Panc1 (cell line): ENCODE measurements around the gene TIMM13. TPM values are rescaled to one million over a fixed set of nuclear protein-coding genes. Genes with fewer than 3 reads are reported as not detected.

Experiments
- ATAC-seq: fragments of 200-7000 bp; cut with Tn5 transposase; 2 replicates; pipeline ENCODE4 v1.9.1; 2020; ENCODE audit warnings: mild to moderate bottlenecking, moderate library complexity
- BruUV-seq: library from RNA; stranded (reverse); fragments of 400-500 nt; replicated peaks from 2 replicates; lab custom pipeline; 2021; lab: Mats Ljungman, UMichigan
- CTCF ChIA-PET: fragments of 300-600 bp; sonication (Branson Sonifier 250); formaldehyde crosslinking; loops from one replicate; lab custom pipeline; 2022; ENCODE audit warnings: antibody characterized with exemption; lab: Charles Lee
- POLR2A ChIA-PET: fragments of 300-600 bp; sonication (Branson Sonifier 250); formaldehyde crosslinking; loops from one replicate; lab custom pipeline; 2022; ENCODE audit warnings: antibody characterized with exemption; lab: Charles Lee
- DNase-seq: peaks from one replicate; pipeline ENCODE4 v3.0.0-alpha.2; 2010; ENCODE audit warnings: low read depth, low spot score
- H3K27ac ChIP-seq: 2 replicates; pipeline ENCODE4 v1.5.1; 2011; ENCODE audit warnings: mild to moderate bottlenecking, low read length, inconsistent platforms
- H3K27me3 ChIP-seq: fragments of 200-500 bp; sonication (Bioruptor generic); 2 replicates; pipeline ENCODE4 v1.6.0; 2014; ENCODE audit warnings: low read length, inconsistent platforms; ENCODE audit not compliant: control insufficient read depth, insufficient read depth
- H3K36me3 ChIP-seq: fragments of 200-500 bp; sonication (Bioruptor generic); 2 replicates; pipeline ENCODE4 v1.5.1; 2014; ENCODE audit warnings: inconsistent platforms, mild to moderate bottlenecking, low read length, moderate library complexity; ENCODE audit not compliant: control insufficient read depth, insufficient read depth
- H3K4me1 ChIP-seq: 2 replicates; pipeline ENCODE4 v1.5.1; 2011; ENCODE audit warnings: inconsistent platforms, mild to moderate bottlenecking, low read length, moderate library complexity; ENCODE audit not compliant: control insufficient read depth, insufficient read depth
- H3K4me3 ChIP-seq, 2 experiments: 2 replicates each; pipeline ENCODE4 v1.5.1; 2011 to 2012; ENCODE audit warnings: low read depth in 2 of 2, low read length in 2 of 2, mild to moderate bottlenecking in 2 of 2, inconsistent platforms in 1 of 2, moderate library complexity in 1 of 2
- H3K9me3 ChIP-seq: fragments of 200-500 bp; sonication (Bioruptor generic); 2 replicates; pipeline ENCODE4 v1.5.1; 2014; ENCODE audit warnings: low read depth, mild to moderate bottlenecking, inconsistent platforms, low read length, moderate library complexity; ENCODE audit not compliant: control insufficient read depth, insufficient read depth
- POLR2AphosphoS5 ChIP-seq: IDR thresholded peaks from 2 replicates; pipeline ENCODE4 v1.6.1; 2012; ENCODE audit warnings: mild to moderate bottlenecking, low read depth, low read length, moderate library complexity
- SIN3A ChIP-seq: IDR thresholded peaks from 2 replicates; pipeline ENCODE4 v1.6.1; 2012; ENCODE audit warnings: low read depth, mild to moderate bottlenecking, low read length, moderate library complexity, borderline replicate concordance; ENCODE audit not compliant: insufficient read depth
- TCF7L2 ChIP-seq: IDR thresholded peaks from 2 replicates; pipeline ENCODE4 v1.6.1; 2011; ENCODE audit warnings: mild to moderate bottlenecking, low read depth, low read length, inconsistent platforms
- in situ Hi-C: cut with HindIII; loops from 2 replicates; pipeline ENCODE4 v1.10.0; 2016; ENCODE audit warnings: low sequenced_read_pairs, low pct_unique_long_range_greater_than_20kb
- intact Hi-C: fragments of 100-400 bp; cut with micrococcal nuclease; formaldehyde crosslinking; loops from one replicate; pipeline ENCODE4 v1.10.0; 2022; ENCODE audit not compliant: unreplicated experiment
- total RNA-seq: library from RNA; stranded (reverse); gene quantifications from one replicate; pipeline ENCODE4 v1.2.1, GENCODE V29; 2021; ENCODE audit not compliant: unreplicated experiment
- TF ChIP-seq, protein P1 (sequence below): fragments of 450-650 bp; IDR thresholded peaks from 2 replicates; pipeline ENCODE4 v1.5.1; 2017; ENCODE audit warnings: mild to moderate bottlenecking
- TF ChIP-seq, protein P2 (sequence below), 2 experiments: IDR thresholded peaks; 2 replicates each; pipeline ENCODE4 v1.6.1; 2011 to 2012; ENCODE audit warnings: low read depth in 2 of 2, control low read depth in 1 of 2, low read length in 1 of 2, mild to moderate bottlenecking in 1 of 2, moderate library complexity in 1 of 2; ENCODE audit not compliant: insufficient read depth in 1 of 2

Gene TIMM13
- total RNA-seq, 1 experiment from 2014 or later = 128 TPM

DNA sequence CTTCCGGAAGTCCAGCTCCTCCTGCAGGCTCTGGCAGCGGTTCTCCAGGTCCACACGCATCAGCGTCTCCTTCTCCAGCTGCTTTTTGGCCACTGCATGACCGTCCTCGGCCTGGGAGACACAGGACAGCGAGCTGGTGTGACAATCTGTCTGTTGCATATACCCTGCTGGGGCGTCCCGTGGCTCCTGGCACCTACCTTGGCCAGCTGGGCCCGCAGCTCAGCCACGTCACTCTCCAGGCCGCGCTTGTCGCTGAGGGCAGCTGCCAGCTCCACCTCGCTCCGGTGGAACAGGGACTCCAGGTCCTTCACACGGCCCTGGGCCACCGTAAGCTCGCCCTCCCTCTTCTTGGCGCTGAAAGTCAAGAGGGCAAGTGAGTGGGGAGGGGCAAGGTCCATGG lies 10.8 kb upstream of the TIMM13 start:
- intact Hi-C loops = no loop called here
- ChIA-PET CTCF (no interaction called here), POLR2A (interaction anchor here (0.6 kb wide), 1 partner anchor 1260 kb away, joined by 9 read pairs; no protein-coding TSS in a partner anchor)
- Histone ChIP-seq H3K27ac (no peak overlapping the region), H3K27me3 (no peaks in the 10 kb centered on the region), H3K4me3 (no peak overlapping the region), H3K9me3 (no peaks in the 10 kb centered on the region), H3K36me3 (no peaks in the 10 kb centered on the region; the same call in 1 of the 2 replicates), H3K4me1 (no peaks in the 10 kb centered on the region)
- DNase-seq (no peak), ATAC-seq (no peak)
- BruUV-seq = no TSS peak
- TF ChIP-seq TCF7L2 (no peak), POLR2AphosphoS5 (no peak), SIN3A (no peak)
- TF ChIP-seq, protein P1, sequence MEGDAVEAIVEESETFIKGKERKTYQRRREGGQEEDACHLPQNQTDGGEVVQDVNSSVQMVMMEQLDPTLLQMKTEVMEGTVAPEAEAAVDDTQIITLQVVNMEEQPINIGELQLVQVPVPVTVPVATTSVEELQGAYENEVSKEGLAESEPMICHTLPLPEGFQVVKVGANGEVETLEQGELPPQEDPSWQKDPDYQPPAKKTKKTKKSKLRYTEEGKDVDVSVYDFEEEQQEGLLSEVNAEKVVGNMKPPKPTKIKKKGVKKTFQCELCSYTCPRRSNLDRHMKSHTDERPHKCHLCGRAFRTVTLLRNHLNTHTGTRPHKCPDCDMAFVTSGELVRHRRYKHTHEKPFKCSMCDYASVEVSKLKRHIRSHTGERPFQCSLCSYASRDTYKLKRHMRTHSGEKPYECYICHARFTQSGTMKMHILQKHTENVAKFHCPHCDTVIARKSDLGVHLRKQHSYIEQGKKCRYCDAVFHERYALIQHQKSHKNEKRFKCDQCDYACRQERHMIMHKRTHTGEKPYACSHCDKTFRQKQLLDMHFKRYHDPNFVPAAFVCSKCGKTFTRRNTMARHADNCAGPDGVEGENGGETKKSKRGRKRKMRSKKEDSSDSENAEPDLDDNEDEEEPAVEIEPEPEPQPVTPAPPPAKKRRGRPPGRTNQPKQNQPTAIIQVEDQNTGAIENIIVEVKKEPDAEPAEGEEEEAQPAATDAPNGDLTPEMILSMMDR = no peak
- TF ChIP-seq, protein P2, sequence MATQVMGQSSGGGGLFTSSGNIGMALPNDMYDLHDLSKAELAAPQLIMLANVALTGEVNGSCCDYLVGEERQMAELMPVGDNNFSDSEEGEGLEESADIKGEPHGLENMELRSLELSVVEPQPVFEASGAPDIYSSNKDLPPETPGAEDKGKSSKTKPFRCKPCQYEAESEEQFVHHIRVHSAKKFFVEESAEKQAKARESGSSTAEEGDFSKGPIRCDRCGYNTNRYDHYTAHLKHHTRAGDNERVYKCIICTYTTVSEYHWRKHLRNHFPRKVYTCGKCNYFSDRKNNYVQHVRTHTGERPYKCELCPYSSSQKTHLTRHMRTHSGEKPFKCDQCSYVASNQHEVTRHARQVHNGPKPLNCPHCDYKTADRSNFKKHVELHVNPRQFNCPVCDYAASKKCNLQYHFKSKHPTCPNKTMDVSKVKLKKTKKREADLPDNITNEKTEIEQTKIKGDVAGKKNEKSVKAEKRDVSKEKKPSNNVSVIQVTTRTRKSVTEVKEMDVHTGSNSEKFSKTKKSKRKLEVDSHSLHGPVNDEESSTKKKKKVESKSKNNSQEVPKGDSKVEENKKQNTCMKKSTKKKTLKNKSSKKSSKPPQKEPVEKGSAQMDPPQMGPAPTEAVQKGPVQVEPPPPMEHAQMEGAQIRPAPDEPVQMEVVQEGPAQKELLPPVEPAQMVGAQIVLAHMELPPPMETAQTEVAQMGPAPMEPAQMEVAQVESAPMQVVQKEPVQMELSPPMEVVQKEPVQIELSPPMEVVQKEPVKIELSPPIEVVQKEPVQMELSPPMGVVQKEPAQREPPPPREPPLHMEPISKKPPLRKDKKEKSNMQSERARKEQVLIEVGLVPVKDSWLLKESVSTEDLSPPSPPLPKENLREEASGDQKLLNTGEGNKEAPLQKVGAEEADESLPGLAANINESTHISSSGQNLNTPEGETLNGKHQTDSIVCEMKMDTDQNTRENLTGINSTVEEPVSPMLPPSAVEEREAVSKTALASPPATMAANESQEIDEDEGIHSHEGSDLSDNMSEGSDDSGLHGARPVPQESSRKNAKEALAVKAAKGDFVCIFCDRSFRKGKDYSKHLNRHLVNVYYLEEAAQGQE (IDR thresholded peaks at IDR 0.05; ENCODE audit: insufficient read depth in 1 of 2, low read depth in 2 of 2, low read length in 1 of 2) = no peak
- in situ Hi-C loops = no loop called here

DNA sequence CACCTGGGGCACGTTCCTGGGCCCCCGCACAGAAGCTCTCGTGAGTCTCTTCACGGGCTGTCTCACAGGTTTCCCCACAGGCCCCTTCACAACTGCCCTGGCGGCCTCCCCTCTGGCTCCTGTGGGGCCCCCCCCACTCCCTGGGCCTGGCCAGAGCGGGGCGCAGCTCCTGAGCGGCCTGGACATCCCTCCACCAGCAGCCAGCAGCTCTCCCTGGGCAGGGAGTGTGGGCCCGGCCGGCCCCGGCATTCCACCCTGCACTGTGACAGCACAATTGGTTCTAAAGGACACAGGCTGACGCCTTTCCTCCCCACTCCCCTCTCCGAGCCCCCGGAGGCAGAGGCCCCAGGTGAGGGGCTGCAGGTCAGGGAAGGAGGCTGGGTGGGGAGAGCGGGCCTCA lies 9.5 kb upstream of the TIMM13 start:
- CTCF ChIA-PET = no interaction called here
- in situ Hi-C loops (no loop called here), intact Hi-C loops (no loop called here)
- Histone ChIP-seq H3K27me3 (no peaks in the 10 kb centered on the region), H3K4me1 (no peaks in the 10 kb centered on the region), H3K36me3 (no peaks in the 10 kb centered on the region; the same call in 1 of the 2 replicates), H3K27ac (no peak overlapping the region), H3K9me3 (no peaks in the 10 kb centered on the region), H3K4me3 (no peak overlapping the region)
- POLR2A ChIA-PET = no interaction called here
- ATAC-seq = no peak
- TF ChIP-seq, protein P2 (IDR thresholded peaks at IDR 0.05; ENCODE audit: insufficient read depth in 1 of 2, low read depth in 2 of 2, low read length in 1 of 2) = no peak
- TF ChIP-seq, protein P1 = no peak
- TF ChIP-seq POLR2AphosphoS5 (no peak), TCF7L2 (no peak), SIN3A (no peak)
- DNase-seq = no peak
- no TSS peak for BruUV-seq
